Measurements from ENCODE around the gene USO1. TPM values are rescaled to one million over a fixed set of nuclear protein-coding genes. Genes with fewer than 3 reads are reported as not detected.
"Not testable (repeated sequence)": the region's sequence is repeated elsewhere in the genome, so short reads cannot be mapped to it uniquely, and the experiment has no call there.

USO1 gene
- polyA plus RNA-seq, 4 donors = 75.4 to 97.6 (median 87.9) TPM

DNA sequence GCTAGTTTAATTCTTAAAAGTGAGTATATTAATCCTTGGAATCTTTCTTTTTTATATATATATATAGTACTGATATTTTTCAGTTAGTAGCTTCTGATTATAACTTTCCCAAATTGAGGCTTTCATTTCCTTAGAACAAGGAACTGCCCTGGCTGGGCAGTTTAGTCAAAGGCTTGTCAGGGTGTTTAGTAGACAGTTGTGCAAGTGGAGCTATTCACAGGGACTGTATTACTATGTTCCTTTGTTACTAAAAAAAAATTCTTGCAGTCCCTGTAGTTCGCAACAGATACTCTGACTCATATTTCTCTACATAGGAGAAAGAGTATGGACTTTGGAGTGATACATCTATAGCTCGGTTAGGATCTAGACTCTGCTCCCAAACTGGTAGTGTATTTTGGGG, 20.8 kb downstream of the USO1 start:
- DNase-seq (ENCODE audit: low read depth in 4 of 4, low spot score in 3 of 4) = no peak

DNA sequence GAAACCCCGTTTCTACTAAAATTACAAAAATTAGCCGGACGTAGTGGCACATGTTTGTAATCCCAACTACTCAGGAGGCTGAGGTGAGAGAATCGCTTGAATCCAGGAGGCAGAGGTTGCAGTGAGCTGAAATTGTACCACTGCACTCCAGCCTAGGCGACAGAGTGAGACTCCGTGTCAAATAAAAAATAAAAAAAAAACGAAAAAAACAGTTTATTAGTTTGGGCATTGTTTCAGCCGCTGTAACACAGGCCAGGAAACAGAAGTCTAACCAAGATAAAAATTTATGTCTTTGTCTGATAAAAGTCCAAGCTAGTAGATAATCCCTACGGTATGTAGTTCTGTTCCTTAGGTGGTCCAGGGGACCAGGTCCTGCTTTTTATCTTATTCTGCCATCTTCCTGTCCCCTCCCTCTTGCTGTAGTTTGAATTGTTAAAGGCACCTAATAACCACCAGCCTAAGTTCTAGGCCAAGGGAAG, 21.4 kb downstream of the USO1 start:
- DNase-seq (ENCODE audit: low read depth in 4 of 4, low spot score in 3 of 4) = no peak

DNA sequence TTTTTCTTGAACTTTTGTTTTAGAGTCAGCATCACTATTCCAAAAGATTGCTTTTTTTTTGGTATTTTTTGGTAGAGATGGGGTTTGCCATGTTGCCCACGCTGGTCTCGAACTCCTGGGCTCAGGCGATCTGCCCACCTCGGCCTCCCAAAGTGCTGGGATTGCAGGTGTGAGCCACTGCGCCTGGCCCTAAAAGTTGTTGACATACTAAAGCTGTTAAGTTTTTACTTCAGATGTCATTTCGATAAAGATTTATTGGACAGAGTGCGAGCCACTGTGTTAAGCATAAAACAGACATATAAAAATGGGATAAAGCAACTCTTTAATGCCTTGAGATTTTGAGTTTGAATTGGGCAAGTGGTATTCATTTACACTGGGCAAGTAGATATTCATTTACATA, 28.3 kb downstream of the USO1 start:
- DNase-seq (ENCODE audit: low read depth in 4 of 4, low spot score in 3 of 4) = no peak

DNA sequence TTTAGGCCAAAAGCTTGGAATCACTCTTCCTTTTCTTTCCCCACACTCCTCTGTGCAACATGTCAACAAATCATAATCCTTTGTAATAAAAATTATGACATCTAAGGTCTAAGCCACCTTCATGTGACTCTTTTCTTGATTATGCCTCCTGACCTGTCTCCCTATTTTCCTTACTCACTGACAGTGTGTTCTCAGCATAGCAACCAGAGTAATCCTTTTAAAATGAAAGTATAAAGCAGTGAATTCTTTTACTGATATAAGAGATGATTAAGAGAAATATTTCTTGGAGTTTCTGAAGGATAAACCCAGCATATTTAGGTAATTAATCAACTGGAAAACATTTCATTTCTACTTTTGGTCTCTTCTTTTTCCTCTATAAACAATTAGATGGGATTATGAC, 44.7 kb downstream of the USO1 start:
- no peak for DNase-seq (ENCODE audit: low read depth in 4 of 4, low spot score in 3 of 4)

DNA sequence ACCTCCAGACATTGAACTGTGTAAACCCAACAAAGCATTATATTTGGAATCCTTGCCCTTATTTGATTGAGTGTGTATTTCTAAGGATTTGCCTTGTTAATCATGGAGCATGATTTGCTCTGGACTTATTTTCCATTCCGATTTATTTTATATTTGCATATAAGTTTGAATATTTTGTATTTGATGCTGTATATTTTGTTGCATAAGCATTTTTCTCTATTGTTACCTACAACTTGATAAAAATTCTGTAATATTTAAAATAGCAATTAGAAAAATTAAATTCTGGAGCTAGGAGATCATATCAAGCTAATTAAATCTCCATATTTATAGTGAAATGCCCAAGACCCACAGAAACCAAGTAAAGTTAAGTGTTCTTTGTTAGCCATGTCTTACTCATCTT, 47.2 kb downstream of the USO1 start:
- no peak for DNase-seq (ENCODE audit: low read depth in 4 of 4, low spot score in 3 of 4)

DNA sequence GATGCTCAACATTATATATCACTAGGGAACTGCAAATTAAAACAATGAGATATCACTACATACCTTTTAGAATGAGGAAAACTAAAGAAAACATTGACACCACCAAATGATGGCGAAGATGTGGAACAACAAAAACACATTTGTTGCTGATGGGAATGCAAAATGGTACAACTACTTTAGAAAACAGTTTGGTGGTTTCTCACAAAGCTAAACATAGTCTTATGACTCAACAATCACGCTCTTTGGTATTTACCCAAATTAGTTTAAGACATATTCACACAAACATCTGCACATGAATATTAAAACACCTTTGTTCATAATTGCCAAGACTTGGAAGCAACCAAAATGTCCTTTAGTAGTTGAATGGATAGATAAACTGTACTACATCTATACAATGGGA, 53.2 kb downstream of the USO1 start:
- DNase-seq (ENCODE audit: low read depth in 4 of 4, low spot score in 3 of 4) = no peak

DNA sequence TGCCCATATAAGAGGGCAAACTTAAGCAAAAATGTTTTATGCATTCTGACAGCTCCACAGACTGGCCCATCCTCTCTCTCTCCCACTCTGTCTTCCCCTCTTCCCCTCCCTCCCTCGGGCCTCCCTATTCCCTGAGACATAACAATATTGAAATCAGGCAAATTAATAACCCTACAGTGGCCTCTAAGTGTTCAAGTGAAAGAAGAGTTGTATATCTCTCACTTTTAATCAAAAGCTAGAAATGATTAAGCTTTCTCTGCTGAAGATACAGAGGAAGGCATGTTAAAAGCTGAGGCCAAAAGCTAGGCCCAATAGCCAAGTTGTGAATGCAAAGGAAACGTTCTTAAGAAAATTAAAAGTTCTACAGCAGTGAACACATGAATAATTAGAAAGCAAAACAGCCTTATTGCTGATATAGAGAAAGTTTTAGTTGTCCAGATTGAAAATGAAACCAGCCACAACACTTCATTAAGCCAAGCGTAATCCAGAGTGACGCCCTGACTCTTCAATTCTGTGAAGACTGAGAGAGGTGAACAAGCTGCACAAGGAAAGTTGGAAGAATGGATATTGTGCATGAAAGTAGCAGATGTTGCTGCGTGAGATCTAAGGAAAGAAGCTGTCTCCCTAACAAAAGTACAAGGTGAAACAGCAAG, 54.9 kb downstream of the USO1 start:
- no peak for DNase-seq (ENCODE audit: low read depth in 4 of 4, low spot score in 3 of 4)

DNA sequence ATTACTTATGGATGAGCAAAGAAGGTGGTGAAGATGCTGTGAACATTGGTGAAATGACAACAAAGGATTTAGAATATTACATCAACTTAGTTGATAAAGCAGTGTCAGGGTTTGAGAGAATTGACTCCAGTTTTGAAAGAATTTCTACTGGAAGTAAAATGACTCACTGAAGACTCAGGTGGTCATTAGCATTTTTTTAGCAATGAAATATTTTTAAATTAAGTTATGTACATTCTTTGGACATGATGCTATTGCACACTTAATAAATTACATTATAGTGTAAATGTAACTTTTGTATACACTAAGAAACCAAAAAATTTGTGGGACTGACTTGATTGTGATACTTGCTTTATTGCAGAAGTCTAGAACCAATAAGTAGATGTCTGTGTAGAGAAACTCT, 56.9 kb downstream of the USO1 start:
- no peak for DNase-seq (ENCODE audit: low read depth in 4 of 4, low spot score in 3 of 4)

DNA sequence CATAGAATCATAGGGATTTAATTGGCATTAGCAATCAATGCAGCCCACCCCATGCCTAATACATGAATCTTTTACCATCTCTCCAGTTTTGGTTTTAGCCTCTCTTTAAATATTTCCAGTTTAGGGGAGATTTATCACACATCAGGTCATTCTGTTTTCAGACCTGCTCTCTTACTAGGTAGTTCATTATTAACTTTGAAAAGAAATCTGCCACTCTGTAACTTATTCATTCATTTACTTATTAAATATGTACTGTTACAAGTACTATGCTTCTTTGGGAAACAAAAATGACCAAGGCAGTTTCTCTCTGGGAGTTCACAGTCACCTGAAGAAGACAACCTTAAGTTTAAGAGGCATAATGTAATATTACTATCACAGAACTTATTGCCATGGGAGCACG, 62.1 kb downstream of the USO1 start:
- DNase-seq (ENCODE audit: low read depth in 4 of 4, low spot score in 3 of 4) = peak in 1 of 4 donors; percentile 1

DNA sequence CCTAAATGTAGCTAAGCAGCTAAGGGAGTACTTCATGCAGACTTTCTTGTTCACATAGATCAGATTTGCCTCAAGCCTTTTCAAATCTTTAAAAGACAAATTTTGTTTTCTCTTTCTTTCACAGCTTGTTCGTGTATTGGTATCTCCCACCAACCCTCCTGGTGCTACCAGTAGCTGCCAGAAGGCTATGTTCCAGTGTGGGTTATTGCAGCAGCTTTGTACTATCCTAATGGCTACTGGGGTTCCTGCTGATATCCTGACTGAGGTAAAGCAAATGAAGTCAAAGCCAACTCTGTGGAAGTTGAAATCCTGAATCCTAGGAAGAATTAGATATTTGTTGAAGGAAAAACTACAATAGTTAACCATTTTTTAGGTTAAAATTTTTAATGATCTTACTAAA, 62.6 kb downstream of the USO1 start:
- DNase-seq (ENCODE audit: low read depth in 4 of 4, low spot score in 3 of 4) = no peak

DNA sequence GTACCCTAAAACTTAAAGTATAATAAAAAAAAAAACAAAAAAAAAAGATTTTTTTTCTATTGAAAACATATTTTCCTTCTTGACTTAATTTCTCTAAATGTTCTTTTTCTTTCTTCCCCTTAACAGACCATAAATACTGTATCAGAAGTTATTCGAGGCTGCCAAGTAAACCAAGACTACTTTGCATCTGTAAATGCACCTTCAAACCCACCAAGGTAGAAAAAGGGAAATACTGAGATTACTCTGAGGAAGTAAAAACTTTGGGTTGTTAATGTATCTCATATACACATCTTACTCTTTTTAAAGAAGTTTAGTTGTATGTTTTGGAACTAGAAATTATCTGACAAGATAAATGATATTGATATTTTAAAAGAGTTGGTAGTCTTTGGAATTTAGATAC, 65.6 kb downstream of the USO1 start:
- no peak for DNase-seq (ENCODE audit: low read depth in 4 of 4, low spot score in 3 of 4)

DNA sequence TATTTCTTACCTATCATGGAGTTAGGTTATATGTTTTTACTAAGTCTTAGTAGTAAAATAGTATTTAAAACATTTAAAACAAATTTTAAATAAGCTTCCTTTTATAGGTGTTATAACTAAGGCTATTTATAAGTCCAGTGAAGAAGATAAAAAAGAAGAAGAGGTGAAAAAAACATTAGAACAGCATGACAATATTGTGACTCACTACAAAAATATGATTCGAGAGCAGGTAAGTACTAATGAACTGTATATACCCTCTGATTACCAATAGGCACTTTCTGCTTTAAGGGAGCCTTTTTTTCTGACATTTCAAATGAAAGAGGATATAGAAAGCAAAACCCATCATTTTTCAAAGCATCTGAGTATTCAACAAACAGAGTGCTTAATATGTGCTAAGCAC, 76.6 kb downstream of the USO1 start:
- DNase-seq (ENCODE audit: low read depth in 4 of 4, low spot score in 3 of 4) = no peak

DNA sequence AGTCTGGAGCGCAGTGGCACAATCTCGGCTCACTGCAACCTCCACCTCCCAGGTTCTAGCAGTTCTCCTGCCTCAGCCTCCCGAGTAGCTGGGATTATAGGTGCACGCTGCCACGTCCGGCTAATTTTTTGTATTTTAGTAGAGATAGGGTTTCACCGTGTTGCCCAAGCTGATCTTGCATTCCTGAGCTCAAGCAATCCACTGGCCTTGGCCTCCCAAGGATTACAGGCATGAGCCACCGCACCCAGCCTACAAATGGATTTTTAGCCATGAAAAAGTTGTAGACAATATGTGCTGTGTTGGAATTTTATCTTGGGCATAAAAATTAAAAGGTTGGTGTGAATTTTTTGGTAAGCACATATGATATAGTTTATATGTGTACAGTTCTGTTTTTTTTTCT, 81.7 kb downstream of the USO1 start:
- DNase-seq (ENCODE audit: low read depth in 4 of 4, low spot score in 3 of 4) = not testable (repeated sequence)

DNA sequence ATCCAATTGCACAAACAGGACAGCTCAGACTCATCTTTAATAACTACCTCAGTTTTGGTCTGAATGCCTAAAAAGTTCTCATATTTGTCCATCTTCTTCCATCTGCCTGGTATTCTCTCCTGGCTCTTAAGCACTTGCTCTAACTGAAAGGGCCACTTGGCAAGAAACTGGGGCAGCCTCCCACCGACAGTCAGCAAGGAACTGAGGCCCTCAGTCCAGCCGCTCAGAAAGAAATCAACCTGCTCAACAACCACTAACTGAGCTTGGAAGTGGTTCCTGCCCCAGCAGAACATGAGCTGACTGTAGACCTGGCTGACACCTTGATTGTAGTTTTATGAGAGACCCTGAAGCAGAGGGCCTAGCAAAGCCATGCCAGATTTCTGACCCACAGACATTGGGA, 93.5 kb downstream of the USO1 start:
- no peak for DNase-seq (ENCODE audit: low read depth in 4 of 4, low spot score in 3 of 4)

DNA sequence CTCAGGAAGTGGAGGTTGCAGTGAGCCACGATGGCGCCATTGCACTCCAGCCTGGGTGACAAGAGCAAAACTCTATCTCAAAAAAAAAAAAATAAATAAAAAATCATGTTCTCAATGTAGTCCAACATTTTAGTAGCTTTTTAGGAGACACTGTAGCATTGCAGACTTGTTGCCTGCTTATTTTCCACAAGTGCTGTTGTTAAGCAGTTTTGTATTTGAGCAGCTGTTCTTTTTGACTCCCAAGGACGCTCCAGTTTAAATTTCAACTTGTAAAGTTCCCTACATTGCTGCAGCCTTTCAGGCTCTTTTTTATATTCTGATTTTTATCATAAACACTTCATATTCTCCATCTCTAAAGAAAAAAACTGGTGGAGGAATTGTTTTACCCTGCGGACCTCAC, 94.7 kb downstream of the USO1 start:
- DNase-seq (ENCODE audit: low read depth in 4 of 4, low spot score in 3 of 4) = no peak

DNA sequence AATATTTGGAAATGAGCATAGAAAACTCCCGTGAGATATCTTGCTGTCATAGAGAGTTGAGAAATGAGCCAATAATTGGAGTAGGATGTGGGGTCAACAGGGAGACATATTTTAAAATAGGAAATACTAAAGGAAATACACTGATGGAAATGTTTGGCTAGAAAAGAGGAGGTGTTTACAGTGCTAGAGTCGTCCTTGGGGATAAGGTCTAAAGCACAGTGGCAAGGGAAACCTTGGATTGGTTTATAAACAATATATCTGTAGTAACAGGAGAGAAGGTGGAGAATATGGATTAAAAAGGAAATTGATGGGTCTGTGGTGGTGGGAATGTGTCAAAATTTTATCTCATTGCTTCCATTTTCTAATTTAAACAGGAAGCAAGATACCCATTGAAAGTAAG, 95.8 kb downstream of the USO1 start:
- no peak for DNase-seq (ENCODE audit: low read depth in 4 of 4, low spot score in 3 of 4)

DNA sequence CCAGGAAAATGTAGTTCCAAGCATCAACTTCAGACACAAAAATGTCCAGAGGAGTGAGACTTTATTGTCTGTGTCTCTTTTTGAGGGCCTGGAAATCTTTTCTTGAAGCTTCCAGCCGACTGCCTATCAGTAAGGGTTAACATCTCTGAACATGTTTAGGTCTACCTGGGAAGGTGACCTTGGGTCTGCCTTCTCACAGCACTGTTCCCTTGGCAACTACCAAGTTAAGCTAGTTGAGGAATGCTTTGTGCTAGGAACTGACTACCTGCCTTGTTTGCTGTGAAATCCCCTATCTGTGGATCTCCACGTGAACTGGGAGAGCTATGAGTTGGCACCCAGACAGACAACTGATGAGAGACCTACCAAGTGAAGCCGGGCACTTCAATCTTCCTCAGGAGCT, 96.3 kb downstream of the USO1 start:
- no peak for DNase-seq (ENCODE audit: low read depth in 4 of 4, low spot score in 3 of 4)

DNA sequence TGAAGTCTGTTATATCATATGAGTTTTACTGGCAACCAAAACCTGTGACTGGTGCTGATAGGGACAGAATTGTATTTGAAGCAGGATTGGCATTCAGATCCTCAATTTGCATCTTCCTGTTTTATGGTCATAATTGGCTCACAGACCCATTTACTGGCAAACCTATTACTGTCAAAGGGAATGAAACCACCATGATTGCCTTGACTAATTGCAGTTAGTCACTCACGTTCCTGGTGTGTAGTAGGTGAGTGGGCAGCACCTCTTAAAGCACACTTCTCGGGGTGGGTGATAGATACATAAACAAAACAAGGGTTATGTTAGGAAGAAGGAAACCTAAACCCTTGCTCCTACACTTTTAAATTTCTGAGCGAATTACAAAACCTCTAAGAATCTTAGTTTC, 96.8 kb downstream of the USO1 start:
- DNase-seq (ENCODE audit: low read depth in 4 of 4, low spot score in 3 of 4) = no peak

DNA sequence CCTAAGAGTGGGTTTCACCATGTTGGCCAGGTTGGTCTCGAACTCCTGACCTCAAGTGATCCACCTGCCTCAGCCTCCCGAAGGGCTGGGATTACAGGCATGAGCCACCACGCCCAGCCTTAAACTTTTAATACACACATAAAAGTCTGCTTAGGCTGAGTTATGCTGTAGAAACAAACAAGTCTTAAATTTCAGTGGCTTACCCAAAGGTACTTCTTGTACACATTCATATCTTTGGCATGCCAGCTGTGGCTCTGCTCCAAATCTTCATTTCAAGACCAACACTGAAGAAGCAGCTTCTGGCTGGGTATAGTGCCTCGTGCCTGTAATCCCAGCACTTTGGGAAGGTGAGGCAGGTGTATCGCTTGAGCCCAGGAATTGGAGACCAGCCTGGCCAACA, 97.6 kb downstream of the USO1 start:
- DNase-seq (ENCODE audit: low read depth in 4 of 4, low spot score in 3 of 4) = no peak

DNA sequence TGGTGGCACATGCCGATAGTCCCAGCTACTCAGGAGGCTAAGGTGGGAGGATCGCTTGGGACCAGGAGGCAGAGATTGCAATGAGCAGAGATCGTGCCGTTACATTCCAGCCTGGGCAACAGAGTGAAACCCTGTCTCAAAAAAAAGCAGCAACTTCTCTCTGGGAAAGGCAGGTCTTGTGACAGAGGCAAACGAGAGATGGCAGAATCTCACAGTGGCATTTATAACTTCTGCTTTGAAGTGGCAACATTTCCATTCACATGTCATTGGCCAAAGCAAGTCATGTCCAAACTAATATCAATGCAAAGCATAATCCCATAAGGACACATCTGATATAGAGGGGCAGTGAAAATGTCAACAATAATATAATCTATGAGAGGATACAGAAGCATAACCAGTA, 98.0 kb downstream of the USO1 start:
- DNase-seq (ENCODE audit: low read depth in 4 of 4, low spot score in 3 of 4) = no peak

DNA sequence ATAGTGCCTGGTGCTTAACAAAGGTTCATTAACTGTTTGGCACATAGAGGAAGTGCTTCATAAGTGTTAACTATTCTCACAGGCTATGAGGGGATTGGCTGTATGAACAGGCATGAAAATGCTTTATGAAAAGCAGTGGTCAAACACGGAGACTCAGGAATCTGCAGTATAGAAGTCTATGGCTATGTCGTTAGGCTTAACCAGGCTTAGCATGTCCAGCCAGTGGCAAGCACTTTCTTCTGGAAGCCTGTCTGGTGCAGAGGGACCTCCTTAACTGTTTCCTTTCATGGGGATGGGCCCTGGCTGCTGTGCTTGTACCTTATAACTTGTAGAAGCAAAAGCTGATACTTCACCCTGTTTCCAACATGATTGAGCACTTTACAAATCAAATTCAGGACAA, 99.4 kb downstream of the USO1 start:
- DNase-seq (ENCODE audit: low read depth in 4 of 4, low spot score in 3 of 4) = no peak

DNA sequence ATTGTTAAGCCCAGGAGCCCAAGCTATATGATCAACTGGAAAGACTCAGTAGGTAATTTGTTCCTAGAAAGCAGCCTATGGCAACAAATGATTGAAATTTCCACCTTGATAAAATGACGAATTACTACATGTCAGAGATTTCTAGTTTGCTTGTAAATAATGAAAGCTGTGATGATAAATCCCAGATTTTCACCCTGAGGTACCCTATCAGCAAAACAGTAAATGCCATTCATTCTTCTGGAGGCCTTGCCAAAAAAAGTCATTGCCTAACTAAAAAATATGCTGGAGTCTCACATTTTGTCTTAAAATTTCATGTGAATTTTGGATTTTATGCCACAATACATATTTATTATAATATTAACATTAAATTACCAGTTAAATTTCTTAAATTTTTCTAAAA, 106.5 kb downstream of the USO1 start:
- no peak for DNase-seq (ENCODE audit: low read depth in 4 of 4, low spot score in 3 of 4)

DNA sequence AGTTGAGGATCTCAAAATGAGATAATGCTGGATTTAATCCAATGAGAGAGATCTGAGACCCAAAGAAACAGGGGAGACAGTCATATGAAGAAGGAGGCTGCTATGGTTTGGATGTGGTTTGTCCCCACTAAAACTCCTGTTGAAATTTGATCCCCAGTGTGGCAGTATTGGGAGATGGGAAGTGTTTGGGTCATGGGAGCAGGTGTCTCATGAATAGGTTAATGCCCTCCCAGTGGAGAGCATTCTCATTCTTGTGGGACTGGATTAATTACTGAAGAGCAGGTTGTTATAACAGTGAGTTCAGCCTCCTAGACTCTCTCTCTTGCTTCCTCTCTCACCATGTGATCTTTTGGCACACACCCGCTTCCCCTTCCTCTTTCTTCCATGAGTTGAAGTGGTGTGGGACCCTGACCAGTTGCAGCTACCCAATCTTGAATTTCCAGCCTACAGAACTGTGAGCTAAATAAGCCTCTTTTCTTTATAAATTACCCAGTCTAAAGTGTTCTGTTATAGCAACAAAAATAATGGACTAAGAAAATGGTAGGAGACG, 107.6 kb downstream of the USO1 start:
- DNase-seq (ENCODE audit: low read depth in 4 of 4, low spot score in 3 of 4) = no peak

All from left renal pelvis (tissue), 4 donors.